Measurements from ENCODE around the gene LAP3. TPM values are rescaled to one million over a fixed set of nuclear protein-coding genes. Genes with fewer than 3 reads are reported as not detected.
A peak's percentile ranks its signal among the peaks of the same experiment; 100 is the strongest.

Gene LAP3
- total RNA-seq, 1 donor: 128 TPM

DNA sequence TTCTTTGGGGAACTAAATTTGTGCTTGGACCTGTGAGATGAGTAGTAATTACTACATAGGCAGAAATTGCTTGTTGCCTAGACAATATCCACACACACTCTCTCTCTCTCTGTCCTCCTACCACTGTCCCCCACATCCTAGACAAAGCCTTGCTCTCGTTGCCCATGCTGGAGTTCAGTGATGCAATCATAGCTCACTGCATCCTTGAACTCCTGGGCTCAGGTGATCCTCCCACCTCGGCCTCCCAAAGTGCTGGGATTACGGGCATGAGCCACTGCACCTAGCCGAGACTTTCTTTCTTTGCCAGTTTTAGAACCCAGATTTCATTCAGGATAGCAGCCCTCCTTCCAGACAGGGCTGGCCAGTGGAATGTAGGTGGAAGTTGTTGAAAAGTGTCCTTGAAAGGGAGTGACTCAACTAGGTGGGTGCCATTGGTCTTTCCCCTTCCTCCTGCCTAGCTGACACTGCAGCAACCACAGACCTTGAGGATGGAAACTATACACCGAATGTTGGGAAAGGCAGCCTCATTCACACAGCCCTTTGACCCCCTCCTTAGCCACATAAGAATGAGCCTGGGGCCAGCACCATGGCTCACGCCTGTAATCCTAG is 16.8 kb upstream of the LAP3 start:
- no peak overlapping the region for H3K4me2 ChIP-seq (ENCODE audit: insufficient read depth, low read length)
- no peaks in the 10 kb centered on the region for H4K20me1 ChIP-seq (ENCODE audit: insufficient read depth, low read length)
- peaks cover 10% of the 10 kb centered on the region for H3K27me3 ChIP-seq (ENCODE audit: insufficient read depth, low read length)
- peaks cover 7% of the 10 kb centered on the region for H3K4me1 ChIP-seq (ENCODE audit: insufficient read depth, low read length)
- H2AFZ ChIP-seq (ENCODE audit: low read length): no peak overlapping the region
- no peak for DNase-seq (ENCODE audit: insufficient read length, low spot score, missing footprints)
- H3K9me3 ChIP-seq (ENCODE audit: low read depth, low read length): no peaks in the 10 kb centered on the region
- no peak overlapping the region for H3K27ac ChIP-seq (ENCODE audit: low read depth, low read length)
- H3K36me3 ChIP-seq (ENCODE audit: insufficient read depth, low read length): no peaks in the 10 kb centered on the region
- TF ChIP-seq, protein P1, sequence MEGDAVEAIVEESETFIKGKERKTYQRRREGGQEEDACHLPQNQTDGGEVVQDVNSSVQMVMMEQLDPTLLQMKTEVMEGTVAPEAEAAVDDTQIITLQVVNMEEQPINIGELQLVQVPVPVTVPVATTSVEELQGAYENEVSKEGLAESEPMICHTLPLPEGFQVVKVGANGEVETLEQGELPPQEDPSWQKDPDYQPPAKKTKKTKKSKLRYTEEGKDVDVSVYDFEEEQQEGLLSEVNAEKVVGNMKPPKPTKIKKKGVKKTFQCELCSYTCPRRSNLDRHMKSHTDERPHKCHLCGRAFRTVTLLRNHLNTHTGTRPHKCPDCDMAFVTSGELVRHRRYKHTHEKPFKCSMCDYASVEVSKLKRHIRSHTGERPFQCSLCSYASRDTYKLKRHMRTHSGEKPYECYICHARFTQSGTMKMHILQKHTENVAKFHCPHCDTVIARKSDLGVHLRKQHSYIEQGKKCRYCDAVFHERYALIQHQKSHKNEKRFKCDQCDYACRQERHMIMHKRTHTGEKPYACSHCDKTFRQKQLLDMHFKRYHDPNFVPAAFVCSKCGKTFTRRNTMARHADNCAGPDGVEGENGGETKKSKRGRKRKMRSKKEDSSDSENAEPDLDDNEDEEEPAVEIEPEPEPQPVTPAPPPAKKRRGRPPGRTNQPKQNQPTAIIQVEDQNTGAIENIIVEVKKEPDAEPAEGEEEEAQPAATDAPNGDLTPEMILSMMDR (IDR thresholded peaks at IDR 0.05; ENCODE audit: extremely low read depth, low read depth, low read length): no peak
- H3K4me3 ChIP-seq (ENCODE audit: insufficient read depth, low read length): no peak overlapping the region
- no peaks in the 10 kb centered on the region for H3K79me2 ChIP-seq (ENCODE audit: insufficient read depth, low read length)

DNA sequence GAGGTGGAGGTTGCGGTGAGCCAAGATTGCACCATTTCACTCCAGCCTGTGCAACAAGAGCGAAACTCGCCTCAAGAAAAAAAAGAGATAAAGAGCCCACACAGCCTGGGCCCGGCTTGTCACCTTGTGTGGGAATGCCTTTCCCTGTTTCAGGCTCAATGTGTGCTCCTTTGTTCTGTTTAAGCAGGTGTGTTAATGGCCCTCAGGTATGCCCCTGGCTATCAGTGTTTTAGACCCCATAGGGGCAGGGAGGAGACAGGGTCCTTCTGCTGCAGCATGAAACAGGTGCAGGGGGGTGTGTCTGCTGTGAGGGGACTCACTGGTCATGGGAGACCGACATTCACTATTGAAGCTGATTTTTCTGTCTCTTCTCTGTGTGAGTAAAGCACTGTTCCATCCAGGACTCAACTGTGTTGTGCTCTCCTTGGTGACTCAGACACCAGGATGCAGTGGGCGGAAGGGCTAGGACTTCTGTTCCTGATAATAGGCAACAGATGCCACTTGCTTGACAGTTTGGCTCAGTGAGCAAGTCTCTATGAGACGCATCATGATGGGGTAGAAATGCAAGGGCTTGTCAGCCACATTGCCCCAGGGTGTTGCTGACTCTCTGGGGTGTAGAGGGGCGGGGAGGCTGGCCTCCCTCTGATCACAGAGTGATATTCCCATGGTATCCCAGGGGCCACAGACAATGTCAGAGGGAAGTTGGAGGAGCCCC is 15.6 kb upstream of the LAP3 start:
- H3K4me2 ChIP-seq (ENCODE audit: insufficient read depth, low read length): no peak overlapping the region
- H3K27me3 ChIP-seq (ENCODE audit: insufficient read depth, low read length): no peaks in the 10 kb centered on the region
- no peaks in the 10 kb centered on the region for H3K9me3 ChIP-seq (ENCODE audit: low read depth, low read length)
- peak; percentile 82 for DNase-seq (ENCODE audit: insufficient read length, low spot score, missing footprints)
- H3K79me2 ChIP-seq (ENCODE audit: insufficient read depth, low read length): no peaks in the 10 kb centered on the region
- TF ChIP-seq, protein P1 (IDR thresholded peaks at IDR 0.05; ENCODE audit: extremely low read depth, low read depth, low read length): no peak
- H3K27ac ChIP-seq (ENCODE audit: low read depth, low read length): no peak overlapping the region
- no peaks in the 10 kb centered on the region for H4K20me1 ChIP-seq (ENCODE audit: insufficient read depth, low read length)
- no peaks in the 10 kb centered on the region for H3K36me3 ChIP-seq (ENCODE audit: insufficient read depth, low read length)
- H2AFZ ChIP-seq (ENCODE audit: low read length): peak overlapping the region; percentile 5
- H3K4me1 ChIP-seq (ENCODE audit: insufficient read depth, low read length): peaks cover 7% of the 10 kb centered on the region
- no peak overlapping the region for H3K4me3 ChIP-seq (ENCODE audit: insufficient read depth, low read length)

DNA sequence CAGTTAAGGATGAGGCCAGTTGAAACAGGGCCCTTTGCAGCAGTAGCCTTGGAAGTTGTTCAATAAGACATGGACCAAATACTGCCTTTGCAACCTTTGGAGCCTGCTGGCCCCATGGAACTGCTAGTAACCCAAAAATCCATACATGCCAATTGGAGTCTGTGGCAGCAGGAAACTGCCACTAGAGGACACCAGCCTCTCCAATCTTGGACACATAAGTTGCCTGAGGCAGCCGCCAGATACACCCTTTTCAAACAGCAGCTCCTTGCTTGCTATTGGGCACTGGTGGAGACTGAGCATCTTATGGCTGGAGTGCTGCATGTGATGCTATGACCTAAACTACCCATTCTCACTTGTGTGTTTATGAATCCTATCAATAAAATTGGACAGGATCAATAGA is 14.8 kb upstream of the LAP3 start:
- no peak overlapping the region for H2AFZ ChIP-seq (ENCODE audit: low read length)
- peaks cover 8% of the 10 kb centered on the region for H3K4me1 ChIP-seq (ENCODE audit: insufficient read depth, low read length)
- H3K36me3 ChIP-seq (ENCODE audit: insufficient read depth, low read length): no peaks in the 10 kb centered on the region
- no peaks in the 10 kb centered on the region for H3K79me2 ChIP-seq (ENCODE audit: insufficient read depth, low read length)
- TF ChIP-seq, protein P1 (IDR thresholded peaks at IDR 0.05; ENCODE audit: extremely low read depth, low read depth, low read length): peak; percentile 19
- no peaks in the 10 kb centered on the region for H3K9me3 ChIP-seq (ENCODE audit: low read depth, low read length)
- no peak overlapping the region for H3K27ac ChIP-seq (ENCODE audit: low read depth, low read length)
- H4K20me1 ChIP-seq (ENCODE audit: insufficient read depth, low read length): no peaks in the 10 kb centered on the region
- H3K27me3 ChIP-seq (ENCODE audit: insufficient read depth, low read length): no peaks in the 10 kb centered on the region
- no peak overlapping the region for H3K4me2 ChIP-seq (ENCODE audit: insufficient read depth, low read length)
- DNase-seq (ENCODE audit: insufficient read length, low spot score, missing footprints): peak; percentile 29
- no peak overlapping the region for H3K4me3 ChIP-seq (ENCODE audit: insufficient read depth, low read length)

DNA sequence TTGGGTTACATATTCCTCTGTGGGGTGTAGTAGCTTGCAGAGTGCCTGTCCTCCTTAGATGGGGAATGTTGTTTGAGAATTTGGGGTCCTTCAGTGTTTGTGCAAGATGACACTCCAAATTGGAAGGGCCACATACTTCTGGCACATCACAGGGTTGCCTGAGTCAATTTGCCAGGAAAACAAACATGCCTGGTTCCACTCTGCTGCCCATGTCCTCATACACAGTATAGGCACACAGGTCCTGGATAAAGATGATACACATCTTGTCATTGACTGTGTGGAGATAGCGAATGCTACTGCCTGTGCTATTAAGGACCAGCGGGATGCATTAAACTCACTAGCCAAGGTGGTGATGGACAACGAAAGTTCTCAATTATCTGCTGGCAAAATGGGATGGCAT is 11.2 kb upstream of the LAP3 start:
- H3K36me3 ChIP-seq (ENCODE audit: insufficient read depth, low read length): no peaks in the 10 kb centered on the region
- no peaks in the 10 kb centered on the region for H4K20me1 ChIP-seq (ENCODE audit: insufficient read depth, low read length)
- TF ChIP-seq, protein P1 (IDR thresholded peaks at IDR 0.05; ENCODE audit: extremely low read depth, low read depth, low read length): no peak
- no peak overlapping the region for H3K4me2 ChIP-seq (ENCODE audit: insufficient read depth, low read length)
- no peak overlapping the region for H3K27ac ChIP-seq (ENCODE audit: low read depth, low read length)
- no peak overlapping the region for H3K4me3 ChIP-seq (ENCODE audit: insufficient read depth, low read length)
- no peaks in the 10 kb centered on the region for H3K27me3 ChIP-seq (ENCODE audit: insufficient read depth, low read length)
- no peak overlapping the region for H2AFZ ChIP-seq (ENCODE audit: low read length)
- peaks cover 12% of the 10 kb centered on the region for H3K4me1 ChIP-seq (ENCODE audit: insufficient read depth, low read length)
- H3K79me2 ChIP-seq (ENCODE audit: insufficient read depth, low read length): no peaks in the 10 kb centered on the region
- DNase-seq (ENCODE audit: insufficient read length, low spot score, missing footprints): no peak
- H3K9me3 ChIP-seq (ENCODE audit: low read depth, low read length): no peaks in the 10 kb centered on the region
